Stomach (tissue), 9 donors: ENCODE measurements around the gene SEMA6A. TPM values are rescaled to one million over a fixed set of nuclear protein-coding genes. Genes with fewer than 3 reads are reported as not detected.
"Not testable (repeated sequence)": the region's sequence is repeated elsewhere in the genome, so short reads cannot be mapped to it uniquely, and the experiment has no call there.

Experiments
- DNase-seq, 2 donors: peaks; one replicate each; pipeline versions ENCODE4 v3.0.0 to v3.0.0-alpha.2; 2013 to 2019
- H3K27ac ChIP-seq, 5 donors: fragments of 200-600 bp in 4 of 5; sonication (generic) in 4 of 5; one replicate each; pipeline ENCODE4 v1.5.1; 2013 to 2019; ENCODE audit warnings: mild to moderate bottlenecking in 1 of 5, moderate library complexity in 1 of 5
- H3K27me3 ChIP-seq, 3 donors: fragments of 200-600 bp; sonication (generic); one replicate each; pipeline ENCODE4 v1.5.1; 2017 to 2019; ENCODE audit warnings: mixed run types in 1 of 3
- H3K36me3 ChIP-seq, 4 donors: fragments of 200-600 bp; sonication (generic); 1 replicate in 3 of 4; 2 replicates in 1 of 4; pipeline ENCODE4 v1.5.1; 2016 to 2019
- H3K4me1 ChIP-seq, 4 donors: fragments of 200-600 bp; sonication (generic); one replicate each; pipeline ENCODE4 v1.5.1; 2016 to 2019
- H3K4me3 ChIP-seq, 4 donors: fragments of 200-600 bp; sonication (generic) in 3 of 4; one replicate each; pipeline ENCODE4 v1.5.1; 2016 to 2019; ENCODE audit warnings: mild to moderate bottlenecking in 1 of 4
- H3K9me3 ChIP-seq, 4 donors: fragments of 200-600 bp; sonication (generic); one replicate each; pipeline ENCODE4 v1.5.1; 2016 to 2019
- EP300 ChIP-seq: sonication (generic); formaldehyde crosslinking; IDR thresholded peaks from one replicate; pipeline ENCODE4 v1.6.1; 2017; ENCODE audit warnings: antibody characterized with exemption
- POLR2A ChIP-seq, 4 donors: fragments of 450-650 bp; IDR thresholded peaks; one replicate each; pipeline ENCODE4 v1.6.1; 2016; ENCODE audit warnings: antibody characterized with exemption in 4 of 4, control low read depth in 2 of 4, mild to moderate bottlenecking in 1 of 4, moderate library complexity in 1 of 4
- POLR2AphosphoS5 ChIP-seq, 3 donors: sonication (generic); formaldehyde crosslinking; IDR thresholded peaks; one replicate each; pipeline ENCODE4 v1.6.1; 2016; ENCODE audit warnings: antibody characterized with exemption in 3 of 3
- WGBS, 5 donors: extraction: QIAGEN DNeasy Blood & Tissue Kit in 3 of 5; methylation state at CpG; one replicate each; pipeline versions ENCODE4 v1.1.5 to v1.1.7; 2013 to 2018; 5-methylcytosine and 5-hydroxymethylcytosine counted together
- intact Hi-C: fragments of 100-400 bp; cut with DNase I; formaldehyde crosslinking; loops from one replicate; pipeline ENCODE4 v1.15.1; 2023; ENCODE audit warnings: low total_unique reads
- polyA plus RNA-seq, 3 donors: library from polyadenylated mRNA; stranded (reverse); fragments of 200-250 nt; gene quantifications; one replicate each; pipeline ENCODE4 v1.2.3, GENCODE V29; 2013
- total RNA-seq, 5 donors: library from RNA; depleted of rRNA; stranded (reverse); fragments of >200 nt; gene quantifications; one replicate each; pipeline versions ENCODE4 v1.1.0 to v1.2.3, GENCODE V29; 2014 to 2016
- TF ChIP-seq, protein P1 (sequence below), 7 experiments: fragments of 450-650 bp in 4 of 7; fragments of 200-600 bp in 3 of 7; sonication (generic) in 3 of 7; IDR thresholded peaks; one replicate each; pipeline ENCODE4 v1.5.1; 2016 to 2019; ENCODE audit warnings: antibody characterized with exemption in 7 of 7, control low read depth in 2 of 7, mild to moderate bottlenecking in 1 of 7
- donor health status: healthy with polysubstance abuse.
- donor health status: Bipolar disorder and iron deficiency.
- donor health status: healthy.

Gene SEMA6A
- total and polyA plus RNA-seq, 8 donors: 0.37 to 37.5 (median 11.0) TPM

DNA sequence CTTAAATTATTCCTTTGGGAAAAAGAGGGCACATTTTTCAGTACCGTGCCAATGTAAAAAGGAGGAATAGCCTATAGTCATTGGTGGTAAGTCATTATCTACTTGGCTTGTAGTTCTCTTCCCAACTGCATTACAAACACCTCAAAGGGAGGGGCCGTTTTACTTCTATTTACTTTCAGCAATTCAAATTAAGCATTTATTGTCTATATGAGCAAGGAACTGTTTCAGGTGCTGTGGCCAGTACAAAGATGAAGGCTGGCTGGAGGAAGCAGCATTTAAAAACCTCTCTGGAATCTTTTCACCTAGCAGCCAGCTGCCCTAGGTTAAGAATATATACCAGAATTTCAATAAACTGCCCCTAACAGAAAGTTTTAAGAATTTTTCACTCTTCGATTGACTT, 48.9 kb downstream of the SEMA6A start:
- no peak for DNase-seq
- Histone ChIP-seq H3K27me3 (no peaks in the 10 kb centered on the region), H3K9me3 (no peaks in the 10 kb centered on the region), H3K36me3 (no peaks in the 10 kb centered on the region), H3K27ac (no peak overlapping the region), H3K4me1 (peaks cover 0 to 87% (median 24%) of the 10 kb centered on the region in 4 donors), H3K4me3 (no peak overlapping the region)
- 39 to 77% (median 69%) methylated on average over 3 of the region's 3 CpGs for WGBS, 5 donors
- TF ChIP-seq POLR2A (IDR thresholded peaks at IDR 0.05): no peak
- intact Hi-C loops: no loop called here

GRCh38 chr5:116524966-116525365, 49.7 kb downstream of the SEMA6A start:
- TF ChIP-seq POLR2AphosphoS5 (IDR thresholded peaks at IDR 0.05): no peak
- TF ChIP-seq, protein P1, sequence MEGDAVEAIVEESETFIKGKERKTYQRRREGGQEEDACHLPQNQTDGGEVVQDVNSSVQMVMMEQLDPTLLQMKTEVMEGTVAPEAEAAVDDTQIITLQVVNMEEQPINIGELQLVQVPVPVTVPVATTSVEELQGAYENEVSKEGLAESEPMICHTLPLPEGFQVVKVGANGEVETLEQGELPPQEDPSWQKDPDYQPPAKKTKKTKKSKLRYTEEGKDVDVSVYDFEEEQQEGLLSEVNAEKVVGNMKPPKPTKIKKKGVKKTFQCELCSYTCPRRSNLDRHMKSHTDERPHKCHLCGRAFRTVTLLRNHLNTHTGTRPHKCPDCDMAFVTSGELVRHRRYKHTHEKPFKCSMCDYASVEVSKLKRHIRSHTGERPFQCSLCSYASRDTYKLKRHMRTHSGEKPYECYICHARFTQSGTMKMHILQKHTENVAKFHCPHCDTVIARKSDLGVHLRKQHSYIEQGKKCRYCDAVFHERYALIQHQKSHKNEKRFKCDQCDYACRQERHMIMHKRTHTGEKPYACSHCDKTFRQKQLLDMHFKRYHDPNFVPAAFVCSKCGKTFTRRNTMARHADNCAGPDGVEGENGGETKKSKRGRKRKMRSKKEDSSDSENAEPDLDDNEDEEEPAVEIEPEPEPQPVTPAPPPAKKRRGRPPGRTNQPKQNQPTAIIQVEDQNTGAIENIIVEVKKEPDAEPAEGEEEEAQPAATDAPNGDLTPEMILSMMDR (IDR thresholded peaks at IDR 0.05): no peak
- TF ChIP-seq POLR2A (IDR thresholded peaks at IDR 0.05): no peak
- TF ChIP-seq EP300: no peak
- H3K27ac ChIP-seq: no peak overlapping the region
- no peaks in the 10 kb centered on the region for H3K27me3 ChIP-seq
- WGBS, 5 donors: 36 to 68% (median 53%) methylated on average over 2 of the region's 2 CpGs
- peaks cover 0 to 81% (median 23%) of the 10 kb centered on the region in 4 donors for H3K4me1 ChIP-seq
- H3K4me3 ChIP-seq: no peak overlapping the region
- intact Hi-C loops: no loop called here
- DNase-seq: no peak
- no peaks in the 10 kb centered on the region for H3K36me3 ChIP-seq
- H3K9me3 ChIP-seq: no peaks in the 10 kb centered on the region

GRCh38 chr5:116524051-116524904, 50.3 kb downstream of the SEMA6A start:
- Histone ChIP-seq H3K9me3 (no peaks in the 10 kb centered on the region), H3K36me3 (no peaks in the 10 kb centered on the region), H3K27ac (no peak overlapping the region), H3K4me3 (no peak overlapping the region), H3K27me3 (no peaks in the 10 kb centered on the region), H3K4me1 (peaks cover 0 to 75% (median 23%) of the 10 kb centered on the region in 4 donors)
- no peak for DNase-seq
- TF ChIP-seq, protein P1 (IDR thresholded peaks at IDR 0.05): no peak
- TF ChIP-seq POLR2AphosphoS5 (IDR thresholded peaks at IDR 0.05) (no peak), EP300 (no peak), POLR2A (IDR thresholded peaks at IDR 0.05) (no peak)
- WGBS, 5 donors: 63 to 74% (median 69%) methylated on average over 3 of the region's 3 CpGs
- intact Hi-C loops: no loop called here

GRCh38 chr5:116523182-116523581, 51.4 kb downstream of the SEMA6A start:
- intact Hi-C loops, DNase-seq, H3K4me3 ChIP-seq, H3K9me3 ChIP-seq, H3K27me3 ChIP-seq, H3K36me3 ChIP-seq, H3K27ac ChIP-seq: not testable (repeated sequence)
- peaks cover 0 to 65% (median 20%) of the 10 kb centered on the region in 4 donors for H3K4me1 ChIP-seq
- whole genome bisulfite sequencing, 5 donors: 96 to 97% (median 97%) methylated on average over 11 of the region's 11 CpGs

DNA sequence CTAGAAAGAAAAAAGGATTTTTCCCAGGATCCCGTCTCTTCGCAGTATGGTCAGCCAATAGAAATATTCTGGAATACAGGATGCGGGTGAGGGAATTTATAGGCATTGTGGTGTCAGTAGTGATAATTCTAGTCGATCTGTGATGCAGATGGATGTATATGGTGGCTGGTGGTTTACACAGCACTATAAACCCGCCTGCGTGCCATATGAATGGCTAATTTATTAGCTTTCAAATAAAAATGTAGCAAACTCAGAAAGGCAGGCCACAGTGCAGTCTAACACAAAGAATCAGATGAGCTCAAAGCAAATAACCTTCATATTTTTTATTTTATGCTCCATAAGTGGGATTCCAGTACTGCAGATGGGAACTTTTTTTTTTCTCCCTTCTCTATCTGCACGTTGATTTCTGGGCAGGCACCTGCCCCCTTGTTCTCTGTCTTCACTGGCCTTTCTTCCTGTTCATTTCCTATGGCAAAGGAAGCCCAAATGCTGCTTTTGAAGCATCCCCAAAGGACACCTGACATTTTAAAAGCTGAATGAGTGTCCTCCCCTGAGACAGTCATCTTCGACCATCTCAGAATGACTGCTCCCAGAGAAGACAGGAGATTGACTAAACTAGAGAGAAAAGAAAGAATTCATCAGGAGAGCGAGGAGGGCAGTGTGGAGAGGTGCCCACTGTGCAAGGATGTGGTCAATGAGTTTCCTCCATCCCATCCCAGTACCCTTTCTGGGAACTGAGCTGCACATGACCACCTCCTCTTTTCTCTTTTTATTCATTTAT, 52.1 kb downstream of the SEMA6A start:
- no peaks in the 10 kb centered on the region for H3K9me3 ChIP-seq
- H3K27me3 ChIP-seq: no peaks in the 10 kb centered on the region
- H3K4me1 ChIP-seq: peaks cover 0 to 63% (median 17%) of the 10 kb centered on the region in 4 donors
- no peak overlapping the region for H3K27ac ChIP-seq
- WGBS, 5 donors: 82 to 90% (median 83%) methylated on average over 9 of the region's 9 CpGs
- intact Hi-C loops: no loop called here
- no peak for DNase-seq
- H3K36me3 ChIP-seq: no peaks in the 10 kb centered on the region
- H3K4me3 ChIP-seq: no peak overlapping the region
- TF ChIP-seq POLR2A (IDR thresholded peaks at IDR 0.05) (no peak), POLR2AphosphoS5 (IDR thresholded peaks at IDR 0.05) (no peak), EP300 (no peak)
- TF ChIP-seq, protein P1 (IDR thresholded peaks at IDR 0.05): no peak
